Smooth muscle cell of bladder (primary cell): ENCODE measurements around the gene TMC3. TPM values are rescaled to one million over a fixed set of nuclear protein-coding genes. Genes with fewer than 3 reads are reported as not detected.

Experiments
- total RNA-seq: library from RNA; depleted of rRNA; stranded (reverse); fragments of >200 nt; gene quantifications from 2 replicates; pipeline ENCODE4 v1.2.3, GENCODE V29; 2014

TMC3 gene
- total RNA-seq, result under 0.01 TPM in 1 of 2 replicates, not detected in the other

DNA sequence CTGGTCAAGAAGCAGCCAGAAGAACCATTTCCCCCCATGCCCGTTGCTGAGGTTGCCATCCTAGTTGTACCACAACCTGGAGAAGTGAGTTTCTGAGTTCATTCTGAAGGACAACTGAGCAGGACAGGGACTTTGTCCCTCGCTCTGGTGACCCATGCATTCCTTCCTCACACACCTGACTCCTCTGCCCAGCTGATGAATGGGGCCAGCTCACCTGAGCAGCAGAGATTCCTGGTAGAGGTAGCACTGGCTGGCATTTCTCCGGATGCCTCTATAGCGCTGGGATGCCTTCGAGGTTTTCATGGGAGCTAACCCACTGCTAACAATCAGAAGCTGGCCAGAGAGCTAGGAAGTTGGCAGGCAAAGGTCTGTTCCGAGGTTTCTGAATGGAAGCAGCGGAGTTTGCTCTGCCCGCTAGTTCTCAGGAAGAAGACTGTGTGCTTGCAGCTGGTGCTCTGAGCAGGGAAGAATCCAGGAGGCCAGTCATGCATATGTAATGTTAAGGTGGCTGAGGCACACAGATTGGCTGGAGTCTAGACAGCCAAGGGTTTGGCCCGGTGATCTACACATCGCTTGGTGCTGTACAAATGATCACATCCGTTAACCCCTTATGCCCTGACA lies at the start of gene TMC3:
Gene TMC3 (minus strand): TSS at position 439 of the 621 bp plus-strand sequence. CDS start 136 bp downstream, at position 303.

DNA sequence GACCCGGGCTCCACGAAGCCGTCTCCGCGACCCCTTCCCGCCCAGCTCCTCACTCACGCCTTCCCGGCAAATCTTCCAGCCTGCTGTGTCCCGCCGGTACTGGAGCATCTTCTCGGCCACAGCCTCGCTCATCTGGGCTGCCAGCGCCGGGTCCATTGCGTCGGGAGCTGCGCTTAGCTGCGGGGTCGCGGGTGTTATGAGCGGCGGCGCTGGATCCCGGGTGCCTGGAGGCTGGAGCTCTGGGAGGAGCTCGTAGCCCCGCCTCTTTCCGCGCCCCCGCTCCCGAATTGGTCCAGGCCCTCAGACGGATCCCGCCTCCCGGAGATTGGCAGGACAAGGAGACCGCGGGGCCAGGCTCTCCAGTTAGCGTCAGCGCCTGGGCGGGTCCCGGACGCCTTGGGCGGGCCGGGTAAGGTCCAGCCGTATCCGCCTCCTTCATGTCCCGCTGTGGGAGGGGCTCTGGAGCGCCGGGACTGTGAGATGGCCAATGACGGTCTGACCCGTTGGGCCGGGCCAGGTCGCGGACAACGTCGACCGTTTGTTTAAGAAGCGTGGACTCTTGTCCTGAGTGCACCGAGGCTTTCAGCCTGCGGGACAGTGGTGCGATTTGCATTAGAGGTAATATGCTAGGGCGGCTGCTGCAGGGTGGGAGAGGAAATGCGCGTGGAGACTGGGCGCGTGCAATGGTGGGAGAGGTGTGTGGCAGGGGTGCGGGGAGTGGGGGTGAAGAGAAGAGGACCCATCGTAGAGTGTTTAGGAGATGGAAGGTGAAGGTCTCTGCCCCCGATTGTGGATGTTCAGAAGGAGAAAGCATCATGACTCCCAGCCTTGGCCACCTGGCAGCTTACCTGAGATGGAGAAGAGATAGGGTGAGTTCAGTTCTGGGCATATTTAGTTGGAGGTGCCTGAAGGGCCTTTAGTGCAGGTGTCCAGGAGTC lies 49.8 kb downstream of the TMC3 start, which contains the start of gene STARD5:
Gene STARD5 (minus strand): TSS at position 198 of the 938 bp plus-strand sequence. CDS start 42 bp downstream, at position 156.

Other genes with a start within 250 kb of the TMC3 start
- gene CFAP161, start 239.9 kb downstream of the TMC3 start, total RNA-seq, result not detected in 2 replicates
- gene IL16, start 177.3 kb downstream of the TMC3 start, total RNA-seq, result 0.46 and 1.6 TPM in 2 replicates
- gene STARD5, start 50.1 kb downstream of the TMC3 start, total RNA-seq, result 11.8 and 23.0 TPM in 2 replicates